Panc1 (cell line): ENCODE measurements around the gene SDCBP2. TPM values are rescaled to one million over a fixed set of nuclear protein-coding genes. Genes with fewer than 3 reads are reported as not detected.

Experiments
- ATAC-seq: fragments of 200-7000 bp; cut with Tn5 transposase; 2 replicates; pipeline ENCODE4 v1.9.1; 2020; ENCODE audit warnings: mild to moderate bottlenecking, moderate library complexity
- BruUV-seq: library from RNA; stranded (reverse); fragments of 400-500 nt; replicated peaks from 2 replicates; lab custom pipeline; 2021; lab: Mats Ljungman, UMichigan
- CTCF ChIA-PET: fragments of 300-600 bp; sonication (Branson Sonifier 250); formaldehyde crosslinking; loops from one replicate; lab custom pipeline; 2022; ENCODE audit warnings: antibody characterized with exemption; lab: Charles Lee
- POLR2A ChIA-PET: fragments of 300-600 bp; sonication (Branson Sonifier 250); formaldehyde crosslinking; loops from one replicate; lab custom pipeline; 2022; ENCODE audit warnings: antibody characterized with exemption; lab: Charles Lee
- DNase-seq: peaks from one replicate; pipeline ENCODE4 v3.0.0-alpha.2; 2010; ENCODE audit warnings: low read depth, low spot score
- H3K27ac ChIP-seq: 2 replicates; pipeline ENCODE4 v1.5.1; 2011; ENCODE audit warnings: mild to moderate bottlenecking, low read length, inconsistent platforms
- H3K27me3 ChIP-seq: fragments of 200-500 bp; sonication (Bioruptor generic); 2 replicates; pipeline ENCODE4 v1.6.0; 2014; ENCODE audit warnings: low read length, inconsistent platforms; ENCODE audit not compliant: control insufficient read depth, insufficient read depth
- H3K36me3 ChIP-seq: fragments of 200-500 bp; sonication (Bioruptor generic); 2 replicates; pipeline ENCODE4 v1.5.1; 2014; ENCODE audit warnings: inconsistent platforms, mild to moderate bottlenecking, low read length, moderate library complexity; ENCODE audit not compliant: control insufficient read depth, insufficient read depth
- H3K4me1 ChIP-seq: 2 replicates; pipeline ENCODE4 v1.5.1; 2011; ENCODE audit warnings: inconsistent platforms, mild to moderate bottlenecking, low read length, moderate library complexity; ENCODE audit not compliant: control insufficient read depth, insufficient read depth
- H3K4me3 ChIP-seq, 2 experiments: 2 replicates each; pipeline ENCODE4 v1.5.1; 2011 to 2012; ENCODE audit warnings: low read depth in 2 of 2, low read length in 2 of 2, mild to moderate bottlenecking in 2 of 2, inconsistent platforms in 1 of 2, moderate library complexity in 1 of 2
- H3K9me3 ChIP-seq: fragments of 200-500 bp; sonication (Bioruptor generic); 2 replicates; pipeline ENCODE4 v1.5.1; 2014; ENCODE audit warnings: low read depth, mild to moderate bottlenecking, inconsistent platforms, low read length, moderate library complexity; ENCODE audit not compliant: control insufficient read depth, insufficient read depth
- CTCF ChIP-seq: fragments of 450-650 bp; IDR thresholded peaks from 2 replicates; pipeline ENCODE4 v1.5.1; 2017; ENCODE audit warnings: mild to moderate bottlenecking
- POLR2AphosphoS5 ChIP-seq: IDR thresholded peaks from 2 replicates; pipeline ENCODE4 v1.6.1; 2012; ENCODE audit warnings: mild to moderate bottlenecking, low read depth, low read length, moderate library complexity
- REST ChIP-seq, 2 experiments: IDR thresholded peaks; 2 replicates each; pipeline ENCODE4 v1.6.1; 2011 to 2012; ENCODE audit warnings: low read depth in 2 of 2, control low read depth in 1 of 2, low read length in 1 of 2, mild to moderate bottlenecking in 1 of 2, moderate library complexity in 1 of 2; ENCODE audit not compliant: insufficient read depth in 1 of 2
- SIN3A ChIP-seq: IDR thresholded peaks from 2 replicates; pipeline ENCODE4 v1.6.1; 2012; ENCODE audit warnings: low read depth, mild to moderate bottlenecking, low read length, moderate library complexity, borderline replicate concordance; ENCODE audit not compliant: insufficient read depth
- TCF7L2 ChIP-seq: IDR thresholded peaks from 2 replicates; pipeline ENCODE4 v1.6.1; 2011; ENCODE audit warnings: mild to moderate bottlenecking, low read depth, low read length, inconsistent platforms
- in situ Hi-C: cut with HindIII; loops from 2 replicates; pipeline ENCODE4 v1.10.0; 2016; ENCODE audit warnings: low sequenced_read_pairs, low pct_unique_long_range_greater_than_20kb
- intact Hi-C: fragments of 100-400 bp; cut with micrococcal nuclease; formaldehyde crosslinking; loops from one replicate; pipeline ENCODE4 v1.10.0; 2022; ENCODE audit not compliant: unreplicated experiment
- total RNA-seq: library from RNA; stranded (reverse); gene quantifications from one replicate; pipeline ENCODE4 v1.2.1, GENCODE V29; 2021; ENCODE audit not compliant: unreplicated experiment

Gene SDCBP2
- total RNA-seq, 1 experiment from 2014 or later, result 1.8 TPM

- ChIA-PET POLR2A (no interaction called here), CTCF (interaction anchor here (0.5 kb wide), 1 partner anchor 42 kb away, joined by 4 read pairs; no protein-coding TSS in a partner anchor)
- DNase-seq, result no peak
- peaks cover 4% of the 10 kb centered on the region; the same call in 1 of the 2 replicates for H3K4me1 ChIP-seq
- ATAC-seq, result no peak
- no TSS peak for BruUV-seq
- H3K27me3 ChIP-seq, result no peaks in the 10 kb centered on the region
- in situ Hi-C loops (no loop called here), intact Hi-C loops (no loop called here)
- no peaks in the 10 kb centered on the region for H3K9me3 ChIP-seq
- no peak for TF ChIP-seq SIN3A
- TF ChIP-seq REST (IDR thresholded peaks at IDR 0.05; ENCODE audit: insufficient read depth in 1 of 2, low read depth in 2 of 2, low read length in 1 of 2), result no peak
- no peak for TF ChIP-seq POLR2AphosphoS5
- no peak for TF ChIP-seq TCF7L2
- TF ChIP-seq CTCF, result no peak
- H3K4me3 ChIP-seq, result no peak overlapping the region
- H3K36me3 ChIP-seq, result no peaks in the 10 kb centered on the region
- no peak overlapping the region for H3K27ac ChIP-seq
Observed at GRCh38 chr20:1309439-1309847, 19.5 kb downstream of the SDCBP2 start.

GRCh38 chr20:1308702-1309095 is 20.2 kb downstream of the SDCBP2 start:
- no peak overlapping the region for H3K4me3 ChIP-seq
- DNase-seq (no peak), ATAC-seq (no peak)
- H3K27ac ChIP-seq, result no peak overlapping the region
- BruUV-seq, result no TSS peak
- H3K27me3 ChIP-seq, result no peaks in the 10 kb centered on the region
- intact Hi-C loops, result no loop called here
- no peaks in the 10 kb centered on the region for H3K9me3 ChIP-seq
- ChIA-PET CTCF (no interaction called here), POLR2A (no interaction called here)
- no peaks in the 10 kb centered on the region for H3K36me3 ChIP-seq
- TF ChIP-seq CTCF (no peak), POLR2AphosphoS5 (no peak), TCF7L2 (no peak), REST (IDR thresholded peaks at IDR 0.05; ENCODE audit: insufficient read depth in 1 of 2, low read depth in 2 of 2, low read length in 1 of 2) (no peak), SIN3A (no peak)
- H3K4me1 ChIP-seq, result peaks cover 2% of the 10 kb centered on the region; the same call in 1 of the 2 replicates
- in situ Hi-C loops, result no loop called here
